Cortex of kidney (tissue), 1 donor: ENCODE data around the gene TFPI.

Source experiments
- DNase-seq: peaks from one replicate; lab custom pipeline; 2025; lab: John Stamatoyannopoulos, UW

The TFPI gene

DNA sequence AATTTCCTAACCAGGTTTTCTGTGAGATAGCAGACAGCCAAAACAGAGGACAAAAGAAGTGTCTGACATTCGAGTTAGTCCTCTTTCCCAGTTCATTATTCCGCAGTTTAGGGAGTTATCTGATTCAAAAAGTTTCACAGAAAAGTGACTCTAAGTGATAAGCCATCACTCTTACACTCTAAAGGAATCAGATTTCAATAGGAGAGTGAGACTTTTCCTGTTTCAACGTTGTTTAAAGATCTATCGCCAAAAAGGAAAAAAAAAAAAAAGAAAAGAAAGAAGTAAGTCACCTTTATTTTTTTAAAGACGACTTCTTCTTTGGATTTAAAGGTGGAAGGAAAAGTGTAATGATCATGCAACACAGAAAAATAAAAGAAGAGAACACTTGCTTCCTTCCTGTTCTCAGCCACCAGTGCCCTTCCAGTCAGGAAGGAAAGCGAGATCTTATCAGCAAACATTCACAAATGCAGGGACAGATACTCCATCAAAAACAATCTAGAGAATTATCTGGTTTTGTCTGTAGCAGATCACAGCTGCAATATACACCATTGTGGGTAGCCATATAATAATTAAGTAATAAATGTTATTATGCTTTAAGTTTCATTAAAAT lies 49.8 kb downstream of the TFPI start:
- no peak for DNase-seq

DNA sequence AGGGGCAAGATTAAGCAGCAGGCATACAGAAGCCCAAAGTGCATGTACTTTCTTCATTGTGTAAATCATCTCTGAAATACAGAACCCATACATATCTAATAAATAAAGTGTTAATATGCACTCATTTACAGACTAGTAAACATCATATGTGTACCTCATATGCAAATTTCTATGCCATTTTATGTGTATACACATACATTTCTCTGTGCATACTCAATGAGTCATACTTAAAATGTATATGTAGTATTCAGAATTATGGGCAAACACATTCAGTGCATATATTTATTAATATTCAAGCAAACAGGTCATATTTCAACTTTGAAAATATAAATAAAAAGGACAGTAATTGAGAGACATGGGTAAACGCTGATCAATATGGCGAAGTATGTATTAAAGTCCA lies 50.5 kb downstream of the TFPI start:
- no peak for DNase-seq

DNA sequence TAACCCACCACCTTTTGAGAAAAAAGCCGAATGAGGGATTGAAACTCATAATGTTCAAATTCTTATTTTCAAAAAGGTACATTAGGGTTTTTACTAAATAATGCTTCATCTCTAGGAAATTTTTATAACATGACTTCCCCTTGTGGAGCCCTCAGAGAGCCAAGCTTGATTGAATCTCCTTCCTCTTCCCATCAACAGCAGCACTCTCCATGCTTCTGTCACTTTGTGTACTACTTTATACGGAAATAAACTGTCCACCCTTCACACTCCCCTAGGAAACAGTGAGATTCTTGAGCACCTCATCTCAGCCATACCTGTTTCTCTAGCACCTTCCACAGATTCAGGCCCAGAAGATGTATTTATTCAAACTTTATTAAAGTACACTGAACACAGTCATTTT lies 51.8 kb downstream of the TFPI start:
- no peak for DNase-seq

DNA sequence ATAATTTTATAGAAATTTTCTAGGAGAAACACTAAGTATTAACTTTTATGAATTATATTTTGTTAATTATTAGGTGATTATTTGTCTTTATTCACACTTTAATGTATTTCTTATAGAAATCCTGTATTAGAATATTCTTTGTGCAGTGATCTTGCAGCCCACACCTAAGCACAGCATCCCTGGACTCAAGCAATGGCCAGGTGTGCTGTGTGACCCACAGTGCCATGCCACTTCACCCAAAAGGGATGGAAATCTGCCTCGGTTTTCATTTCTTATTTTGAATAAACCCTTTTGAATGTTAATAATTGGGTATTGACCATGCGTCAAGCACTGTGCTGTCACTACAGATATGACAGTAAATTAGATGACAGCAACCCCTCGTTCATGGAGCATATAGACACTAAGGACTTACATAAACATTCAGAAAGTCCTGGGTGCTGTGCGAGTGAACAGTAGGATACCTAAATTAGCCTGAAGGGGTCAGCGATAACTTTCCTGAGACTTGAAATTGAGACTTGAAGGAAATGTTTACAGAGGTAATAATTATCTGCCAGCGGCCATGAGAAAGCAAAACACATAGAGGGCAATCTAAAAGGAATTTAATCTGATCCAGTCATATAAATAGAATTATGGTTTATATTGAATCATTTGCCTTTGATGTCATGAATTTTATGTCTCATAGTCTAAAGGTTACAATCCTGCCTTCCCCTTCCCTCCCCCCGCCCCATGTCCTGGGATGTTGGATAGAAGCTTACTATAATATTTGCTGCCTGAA lies 53.5 kb downstream of the TFPI start:
- DNase-seq = no peak

DNA sequence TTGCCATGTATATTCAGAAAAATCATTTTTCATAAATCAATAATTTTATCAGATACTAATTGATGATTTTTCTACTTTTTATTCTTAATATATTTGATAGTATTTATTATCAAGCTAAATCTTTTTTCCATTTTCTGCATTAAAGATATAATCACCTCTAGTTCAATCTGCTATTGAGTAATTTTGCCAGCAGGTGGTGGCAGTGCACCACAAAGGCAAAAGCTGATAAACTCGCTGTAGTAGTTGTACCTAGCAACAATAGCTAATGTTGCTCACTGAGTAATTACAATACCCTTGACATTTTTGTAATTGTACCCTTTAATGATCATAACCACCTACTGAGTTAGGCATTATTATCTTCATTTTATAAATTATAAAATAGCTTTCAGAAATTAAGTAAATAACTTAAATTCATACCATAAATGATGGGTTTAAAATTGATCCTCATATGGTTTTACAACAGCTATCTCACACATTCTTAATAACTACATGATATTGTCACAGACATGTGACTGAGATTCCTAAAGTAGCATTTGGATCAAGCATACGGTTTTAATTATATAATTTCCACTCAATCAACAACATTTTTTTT lies 54.2 kb downstream of the TFPI start:
- no peak for DNase-seq

DNA sequence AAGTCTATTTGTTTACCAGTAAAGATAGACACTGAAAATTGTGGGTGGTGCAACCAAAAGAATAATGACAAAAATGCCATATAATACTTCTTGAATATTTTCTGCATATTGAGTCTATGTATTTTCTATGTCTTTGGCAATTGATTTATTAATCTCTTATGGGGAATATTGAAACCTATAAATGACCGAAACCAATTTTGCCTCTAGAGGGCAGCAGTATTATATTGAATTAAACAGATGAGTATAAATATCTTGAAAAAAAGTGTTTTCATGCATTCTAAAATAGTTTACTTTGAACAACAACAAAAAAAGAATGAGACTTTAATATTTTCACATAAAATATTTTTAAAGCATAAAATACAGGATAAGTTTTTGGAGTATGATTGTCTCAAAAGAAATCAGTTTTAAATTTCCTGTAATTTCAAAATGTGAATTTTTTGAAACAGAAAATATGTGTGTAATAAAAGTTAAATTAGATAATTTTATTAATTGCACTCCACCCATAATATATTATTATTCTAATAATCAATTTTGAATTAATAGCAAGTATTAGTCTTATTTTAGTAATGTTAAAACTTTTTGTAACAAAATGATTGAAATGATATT lies 56.3 kb downstream of the TFPI start:
- no peak for DNase-seq

DNA sequence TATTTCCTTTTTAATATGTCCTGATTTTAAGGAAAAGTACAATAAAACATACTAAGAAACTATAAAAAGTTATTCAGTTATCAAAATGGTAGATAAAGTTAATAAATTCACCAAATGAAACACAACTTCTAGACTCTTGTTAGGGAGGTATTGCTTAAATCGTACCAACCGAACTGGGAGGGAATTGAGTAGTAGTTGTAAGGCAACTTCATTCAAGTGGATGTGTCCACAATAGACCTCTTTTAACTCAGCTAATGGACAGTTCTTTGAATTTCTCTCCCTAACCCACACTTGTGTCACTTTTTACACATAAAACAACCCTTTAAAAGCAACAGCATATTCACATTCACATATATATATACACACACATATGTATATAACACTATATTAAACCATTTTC lies 57.1 kb downstream of the TFPI start:
- no peak for DNase-seq

DNA sequence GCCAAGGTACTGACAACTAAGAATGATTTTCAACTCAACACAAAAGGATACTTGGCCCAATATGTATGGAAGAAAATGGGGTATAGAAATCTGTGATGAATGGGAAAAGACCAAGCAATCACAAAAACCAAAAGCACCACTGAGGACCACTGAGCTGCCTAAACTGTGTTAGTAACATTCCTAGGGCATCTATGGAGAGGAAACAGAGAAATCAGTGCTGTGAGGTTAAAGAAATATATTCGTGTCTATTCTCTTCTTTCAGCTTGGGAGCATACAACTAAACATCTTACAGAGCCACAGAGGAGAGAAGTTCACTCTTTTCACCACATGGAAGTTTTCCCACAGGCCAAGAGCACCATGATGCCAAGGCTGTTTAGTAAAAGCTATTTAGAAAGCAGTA lies 58.9 kb downstream of the TFPI start:
- DNase-seq = no peak

DNA sequence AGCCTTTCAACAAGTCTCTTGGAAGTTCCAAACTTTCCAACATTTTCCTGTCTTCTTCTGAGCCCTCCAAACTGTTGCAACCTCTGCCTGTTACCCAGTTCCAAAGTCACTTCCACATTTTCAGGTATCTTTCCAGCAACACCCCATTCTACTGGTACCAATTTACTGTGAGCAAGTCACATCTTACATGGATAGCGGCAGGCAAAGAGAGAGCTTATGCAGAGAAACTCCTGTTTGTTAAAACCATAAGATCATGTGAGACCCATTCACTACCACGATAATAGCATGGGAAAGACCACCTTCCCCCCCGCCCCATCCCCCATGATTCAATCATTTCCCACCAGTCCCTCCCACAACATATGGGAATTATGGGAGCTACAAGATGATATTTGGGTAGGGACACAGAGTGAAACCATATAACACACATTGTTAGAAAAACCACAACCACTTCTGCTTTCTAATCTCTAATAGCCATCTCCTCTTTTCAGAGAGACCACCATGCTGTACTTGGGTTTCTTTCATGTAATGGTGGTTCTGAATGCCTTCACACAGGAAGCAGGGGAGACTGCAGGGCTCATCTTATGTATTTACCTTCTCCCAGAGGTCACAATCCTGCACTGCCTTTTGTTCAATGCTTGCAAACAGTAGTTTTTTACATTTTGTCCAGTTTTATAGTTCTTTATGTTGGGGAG lies 60.2 kb downstream of the TFPI start:
- no peak for DNase-seq

DNA sequence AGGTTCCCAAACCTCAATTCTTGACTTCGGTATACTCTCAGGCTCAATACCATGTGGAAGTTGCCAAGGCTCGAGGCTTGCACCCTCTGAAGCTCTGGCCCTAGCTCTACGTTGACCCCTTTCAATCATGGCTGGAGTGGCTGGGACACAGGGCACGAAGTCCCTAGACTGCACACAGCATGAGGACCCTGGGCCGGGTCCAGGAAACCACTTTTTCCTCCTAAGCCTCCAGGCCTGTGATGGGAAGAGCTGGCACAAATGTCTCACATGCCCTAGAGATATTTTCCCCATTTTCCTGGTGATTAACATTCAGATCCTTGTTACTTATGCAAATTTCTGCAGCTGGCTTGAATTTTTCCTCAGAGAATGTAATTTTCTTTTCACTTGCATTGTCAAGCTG lies 61.1 kb downstream of the TFPI start:
- no peak for DNase-seq

DNA sequence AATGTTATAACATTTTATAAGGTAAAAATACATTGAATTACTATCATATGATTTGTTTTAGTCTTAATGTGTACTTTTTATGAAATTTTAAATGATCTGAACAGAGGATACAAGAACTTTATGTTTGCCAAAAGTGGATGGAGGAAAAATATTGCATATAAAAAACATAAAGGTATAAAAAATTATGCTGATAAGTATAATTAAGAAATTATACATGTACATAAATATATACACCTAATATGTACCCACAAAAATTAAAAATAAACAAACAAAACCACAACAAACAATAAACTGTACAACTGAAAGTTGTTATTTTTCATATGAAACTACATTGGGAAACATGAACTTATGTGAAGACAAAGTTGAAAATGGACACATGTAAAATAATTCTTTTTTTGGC lies 68.0 kb downstream of the TFPI start:
- no peak for DNase-seq

DNA sequence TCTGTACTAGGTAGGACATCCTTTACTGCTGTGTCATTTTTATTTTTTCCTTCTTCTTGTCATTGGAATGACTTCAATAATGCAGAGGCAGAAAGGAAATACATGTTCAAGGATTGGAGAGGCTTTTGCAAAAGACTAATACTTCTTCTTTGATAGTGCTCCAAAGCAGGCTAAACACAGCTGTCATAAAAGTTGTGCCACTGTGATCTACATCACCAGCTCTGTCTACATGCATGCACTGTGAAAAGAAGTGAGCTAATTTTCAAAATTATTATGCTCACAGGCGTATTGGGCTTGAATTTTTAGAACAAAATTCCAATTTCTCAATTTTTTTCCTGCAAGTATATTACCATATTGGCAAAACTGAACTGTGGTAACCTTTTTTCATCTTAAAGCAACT lies 68.7 kb downstream of the TFPI start:
- no peak for DNase-seq

DNA sequence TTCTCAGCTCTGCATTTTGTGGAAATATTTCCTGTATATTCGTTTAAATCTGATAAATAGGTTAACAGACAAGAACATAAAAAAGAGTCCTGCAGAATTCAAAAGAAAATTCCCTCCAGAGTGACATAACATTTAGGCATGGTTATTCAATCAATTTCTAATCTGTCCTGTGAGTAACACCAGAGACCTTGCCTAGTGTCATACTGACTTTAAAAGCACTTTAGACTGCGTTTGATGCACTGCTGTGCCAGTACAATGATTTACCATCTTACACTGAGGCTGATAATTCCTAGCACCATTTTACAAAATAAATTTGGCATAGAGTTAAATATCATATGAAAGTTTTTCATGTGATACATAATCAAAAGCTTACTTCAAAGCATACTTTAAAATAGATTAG lies 70.7 kb downstream of the TFPI start:
- DNase-seq = no peak

DNA sequence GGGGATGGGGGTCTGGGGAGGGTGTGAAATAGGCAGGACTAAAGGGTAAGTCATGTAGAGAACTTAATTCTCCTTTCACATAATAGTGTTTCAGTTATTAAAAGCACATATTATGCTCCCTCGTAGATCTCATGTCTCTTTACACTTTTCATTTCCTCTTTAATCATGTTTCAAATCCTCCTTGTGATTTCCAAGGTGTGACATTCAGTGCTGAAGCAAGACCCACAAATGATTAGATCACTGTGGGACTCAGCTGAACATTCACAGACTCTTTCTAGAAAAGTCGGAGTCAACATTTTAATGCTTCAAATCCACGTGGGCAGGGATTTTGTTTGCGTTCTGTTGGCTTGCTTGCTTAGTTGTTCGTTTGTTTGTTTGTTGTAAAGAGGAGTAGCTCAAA lies 71.4 kb downstream of the TFPI start:
- DNase-seq = no peak

DNA sequence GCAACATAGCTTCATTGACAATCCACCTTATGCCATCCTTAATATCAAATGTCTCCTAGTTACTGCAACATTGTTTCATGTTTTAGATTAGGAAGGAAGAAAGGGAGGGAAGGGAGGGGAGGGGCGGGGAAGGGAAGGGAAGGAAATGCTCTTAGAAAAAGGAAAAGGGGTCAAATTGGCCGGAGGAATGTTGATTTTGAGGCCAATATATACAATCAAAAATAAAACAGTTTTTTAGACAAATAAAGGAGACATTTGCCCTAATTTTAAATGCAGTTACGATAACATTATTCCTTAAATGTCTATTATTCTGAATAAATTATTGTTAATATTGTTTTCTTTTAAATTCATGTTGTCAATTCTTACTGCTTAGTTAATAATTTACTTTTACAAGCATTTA lies 72.7 kb downstream of the TFPI start:
- DNase-seq = no peak

DNA sequence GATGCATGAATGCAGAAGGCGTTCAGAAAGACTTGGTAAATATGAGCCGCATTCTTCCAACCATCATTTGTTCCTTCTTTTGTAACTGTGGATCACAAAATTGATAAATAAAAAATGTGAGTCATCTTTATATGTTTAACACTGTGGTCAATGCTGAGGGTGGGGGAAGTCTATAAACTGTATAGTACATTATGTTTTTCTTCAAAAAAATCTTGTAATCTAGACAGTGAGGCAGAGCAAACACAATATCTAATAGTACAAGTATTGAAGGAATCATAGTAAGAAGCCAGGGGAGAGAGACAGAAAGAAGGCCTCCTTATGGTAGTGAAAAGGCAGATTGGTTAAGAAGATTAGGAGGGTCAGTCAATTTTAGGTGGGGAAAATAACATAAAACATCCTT lies 75.5 kb downstream of the TFPI start:
- no peak for DNase-seq

DNA sequence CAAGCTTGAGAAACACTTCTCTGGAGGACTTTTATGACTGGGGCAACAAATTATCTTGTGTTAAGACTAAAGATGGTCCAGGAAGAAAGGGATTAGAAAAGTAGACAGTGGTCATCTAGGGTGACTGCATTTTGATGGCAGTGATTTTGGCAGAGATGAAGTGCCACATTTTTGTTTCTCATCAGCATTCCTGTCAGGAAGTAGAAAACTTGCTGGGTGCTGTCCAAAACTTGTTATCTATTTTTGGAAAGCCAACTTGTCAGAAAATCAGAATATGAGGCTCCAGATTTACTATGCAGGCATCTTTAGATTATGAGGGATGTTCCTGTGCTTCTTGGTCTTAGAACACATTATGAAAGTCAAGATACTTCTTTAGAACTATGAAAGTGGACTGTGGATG lies 77.2 kb downstream of the TFPI start:
- DNase-seq = no peak

DNA sequence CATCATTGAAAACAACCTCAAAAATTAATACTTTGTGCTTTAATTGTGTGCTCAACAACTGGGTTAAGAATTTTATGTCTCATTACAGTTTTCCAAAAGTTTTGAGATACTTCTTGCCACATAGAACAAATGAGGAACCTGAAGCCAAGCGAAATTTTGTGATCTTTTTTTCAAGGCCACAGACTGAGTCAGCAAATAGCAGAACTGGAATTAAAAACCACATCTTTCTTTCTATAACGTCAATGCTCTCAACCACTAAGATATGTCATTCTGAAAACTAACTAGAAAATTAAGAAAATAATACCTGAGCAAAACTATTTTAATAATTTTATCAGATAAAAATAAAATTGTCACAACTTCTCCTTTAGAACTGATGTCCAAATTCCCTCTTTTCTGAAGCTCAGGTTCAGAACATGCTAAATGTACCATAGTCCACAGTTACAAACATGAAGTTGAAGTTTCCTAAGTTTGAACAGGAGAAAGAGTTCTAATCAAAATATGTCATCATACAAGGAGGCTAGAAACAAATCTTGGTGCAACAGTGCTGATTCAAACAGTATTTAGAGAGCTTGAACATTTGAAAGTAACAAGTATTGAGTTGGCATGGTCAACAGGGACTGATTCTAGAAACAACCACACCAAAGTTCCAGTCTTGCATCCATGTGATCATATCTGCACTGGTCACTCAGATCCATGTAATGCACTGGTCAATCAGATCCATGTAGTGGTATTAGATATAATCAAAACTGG lies 78.6 kb downstream of the TFPI start:
- no peak for DNase-seq

DNA sequence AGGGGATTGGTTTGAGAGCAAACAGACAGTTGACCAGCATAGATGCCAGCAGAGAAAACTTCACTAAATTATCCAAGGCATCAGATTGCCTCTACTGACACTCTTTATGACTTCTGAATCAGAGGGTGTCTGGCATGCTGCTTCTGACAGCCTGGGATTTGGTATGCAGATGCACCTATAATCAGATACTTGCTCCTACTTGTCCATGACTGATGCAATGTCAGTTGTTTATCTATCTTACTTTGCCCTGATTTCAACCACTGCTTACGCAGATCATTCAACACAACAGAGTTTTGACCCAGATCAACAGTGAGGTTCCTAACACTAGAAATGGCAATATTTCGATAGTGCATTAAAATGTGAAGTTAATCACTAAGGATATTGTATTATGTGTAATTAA lies 83.5 kb downstream of the TFPI start:
- no peak for DNase-seq

DNA sequence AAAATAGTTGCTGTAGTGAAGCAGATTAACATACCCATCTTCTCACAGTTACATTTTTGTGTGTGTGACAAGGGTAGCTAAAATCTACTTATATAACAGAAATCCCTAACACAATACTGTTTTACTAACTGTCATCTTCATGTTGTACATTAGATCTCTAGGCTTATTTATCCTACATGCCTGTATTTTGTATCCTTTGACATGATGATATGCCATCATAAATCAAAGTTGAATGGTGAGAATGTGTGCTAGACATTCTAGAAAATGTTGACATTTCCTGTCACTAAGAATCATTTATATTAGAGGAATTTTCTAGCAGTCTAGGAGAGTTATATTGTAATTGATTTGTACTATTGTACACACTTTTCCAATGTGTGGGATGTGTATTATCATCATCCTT lies 84.7 kb downstream of the TFPI start:
- no peak for DNase-seq

DNA sequence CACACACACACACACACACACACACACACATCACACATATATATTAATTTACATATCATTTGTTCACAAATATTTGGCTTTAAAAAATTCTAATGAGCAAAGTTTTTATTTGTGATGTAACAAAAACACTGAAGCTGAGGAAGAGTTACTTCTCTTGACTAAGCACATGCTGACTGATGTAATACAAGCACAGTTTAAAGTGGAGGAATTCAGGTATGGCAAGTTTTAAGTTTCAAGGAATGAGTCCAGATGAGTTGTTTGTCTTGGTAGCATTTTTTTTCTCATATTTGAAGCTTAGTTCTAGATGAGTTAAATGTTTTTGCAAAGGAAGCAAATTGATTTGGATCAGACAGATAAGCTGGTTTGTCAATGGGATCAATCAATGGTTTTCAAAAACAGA lies 86.0 kb downstream of the TFPI start:
- DNase-seq = no peak
